DND-41 (cell line): ENCODE results near the gene SLC27A2.
"Not testable (repeated sequence)": the region's sequence is repeated elsewhere in the genome, so short reads cannot be mapped to it uniquely, and the experiment has no call there.

ENCODE experiments used
- ATAC-seq: fragments of 200-7000 bp; cut with Tn5 transposase; 3 replicates; pipeline ENCODE4 v1.9.1; 2021; ENCODE audit warnings: low read depth; ENCODE audit not compliant: insufficient read depth
- DNase-seq: peaks from one replicate; pipeline ENCODE4 v3.0.0-alpha.2; 2020
- H2AFZ ChIP-seq: 2 replicates; pipeline ENCODE4 v1.6.0; 2012; ENCODE audit warnings: low read depth, low read length
- H3K27ac ChIP-seq: 2 replicates; pipeline ENCODE4 v1.5.1; 2012; ENCODE audit warnings: low read length, inconsistent platforms
- H3K27me3 ChIP-seq: fragments of 200-600 bp; sonication (generic); 2 replicates; pipeline ENCODE4 v1.6.0; 2012; ENCODE audit warnings: low read length, mild to moderate bottlenecking, inconsistent platforms; ENCODE audit not compliant: insufficient read depth, poor library complexity
- H3K36me3 ChIP-seq: 2 replicates; pipeline ENCODE4 v1.5.1; 2012; ENCODE audit warnings: low read length, inconsistent platforms; ENCODE audit not compliant: insufficient read depth
- H3K4me1 ChIP-seq: 2 replicates; pipeline ENCODE4 v1.5.1; 2012; ENCODE audit warnings: mild to moderate bottlenecking, low read length; ENCODE audit not compliant: insufficient read depth
- H3K4me2 ChIP-seq: 2 replicates; pipeline ENCODE4 v1.6.0; 2012; ENCODE audit warnings: mild to moderate bottlenecking, moderate library complexity, low read length, inconsistent platforms; ENCODE audit not compliant: insufficient read depth
- H3K4me3 ChIP-seq, 2 experiments: fragments of 200-600 bp in 1 of 2; shearing (Covaris generic) in 1 of 2; 2 replicates each; pipeline ENCODE4 v1.5.1; 2012 to 2016; ENCODE audit warnings: inconsistent platforms in 2 of 2, low read length in 2 of 2, mild to moderate bottlenecking in 2 of 2, low read depth in 1 of 2, moderate library complexity in 1 of 2
- H3K79me2 ChIP-seq: 2 replicates; pipeline ENCODE4 v1.6.0; 2012; ENCODE audit warnings: low read length, inconsistent platforms; ENCODE audit not compliant: insufficient read depth
- H3K9ac ChIP-seq: 2 replicates; pipeline ENCODE4 v1.6.0; 2012; ENCODE audit warnings: low read depth, mild to moderate bottlenecking, inconsistent platforms, low read length, moderate library complexity
- H3K9me3 ChIP-seq: 2 replicates; pipeline ENCODE4 v1.5.1; 2012; ENCODE audit warnings: low read length, moderate library complexity, mild to moderate bottlenecking, inconsistent platforms; ENCODE audit not compliant: insufficient read depth, severe bottlenecking
- H4K20me1 ChIP-seq: 2 replicates; pipeline ENCODE4 v1.6.0; 2012; ENCODE audit warnings: low read length; ENCODE audit not compliant: insufficient read depth
- CTCF ChIP-seq: IDR thresholded peaks from 2 replicates; pipeline ENCODE4 v1.5.1; 2012; ENCODE audit warnings: borderline replicate concordance, low read length, moderate library complexity, mild to moderate bottlenecking; ENCODE audit not compliant: poor library complexity, severe bottlenecking; ENCODE audit errors: extremely low read depth
- EZH2 ChIP-seq: IDR thresholded peaks from 3 replicates; pipeline ENCODE4 v1.6.1; 2012; ENCODE audit warnings: borderline replicate concordance, low read depth, mild to moderate bottlenecking, moderate library complexity, low read length, inconsistent platforms; ENCODE audit not compliant: severe bottlenecking

Gene SLC27A2

GRCh38 chr15:50151476-50151875, 30.5 kb upstream of the SLC27A2 start:
- H3K9me3 ChIP-seq, result no peaks in the 10 kb centered on the region
- no peak overlapping the region for H3K9ac ChIP-seq
- no peak overlapping the region for H3K4me3 ChIP-seq
- H3K79me2 ChIP-seq, result no peaks in the 10 kb centered on the region
- H3K27ac ChIP-seq, result no peak overlapping the region
- ATAC-seq (no peak), DNase-seq (no peak)
- TF ChIP-seq EZH2, result no peak
- TF ChIP-seq CTCF, result no peak
- no peaks in the 10 kb centered on the region for H3K27me3 ChIP-seq
- no peak overlapping the region for H3K4me2 ChIP-seq
- no peaks in the 10 kb centered on the region for H3K4me1 ChIP-seq
- H4K20me1 ChIP-seq, result no peaks in the 10 kb centered on the region
- H2AFZ ChIP-seq, result no peak overlapping the region
- H3K36me3 ChIP-seq, result no peaks in the 10 kb centered on the region

- not testable (repeated sequence) for H3K9me3 ChIP-seq, H3K4me2 ChIP-seq, ATAC-seq, H4K20me1 ChIP-seq, H3K4me3 ChIP-seq, H3K27ac ChIP-seq, H3K9ac ChIP-seq, H3K4me1 ChIP-seq, H3K27me3 ChIP-seq, DNase-seq, H2AFZ ChIP-seq, H3K79me2 ChIP-seq, H3K36me3 ChIP-seq
Measured at GRCh38 chr15:50158236-50158635, 23.8 kb upstream of the SLC27A2 start.

GRCh38 chr15:50162969-50163718, 18.9 kb upstream of the SLC27A2 start:
- Histone ChIP-seq H3K36me3 (no peaks in the 10 kb centered on the region), H3K4me1 (no peaks in the 10 kb centered on the region), H3K27me3 (peaks cover 2% of the 10 kb centered on the region), H3K9ac (no peak overlapping the region), H3K79me2 (no peaks in the 10 kb centered on the region), H2AFZ (no peak overlapping the region), H3K4me3 (no peak overlapping the region), H3K4me2 (no peak overlapping the region), H4K20me1 (no peaks in the 10 kb centered on the region), H3K9me3 (no peaks in the 10 kb centered on the region), H3K27ac (no peak overlapping the region)
- TF ChIP-seq CTCF (no peak), EZH2 (no peak)
- DNase-seq (no peak), ATAC-seq (no peak)

GRCh38 chr15:50163719-50164410, 18.1 kb upstream of the SLC27A2 start:
- Histone ChIP-seq H3K36me3 (no peaks in the 10 kb centered on the region), H3K79me2 (no peaks in the 10 kb centered on the region), H2AFZ (no peak overlapping the region), H3K27ac (no peak overlapping the region), H3K27me3 (peaks cover 2% of the 10 kb centered on the region), H3K4me1 (no peaks in the 10 kb centered on the region), H3K9ac (no peak overlapping the region), H3K4me2 (no peak overlapping the region), H3K4me3 (no peak overlapping the region), H4K20me1 (no peaks in the 10 kb centered on the region), H3K9me3 (no peaks in the 10 kb centered on the region)
- ATAC-seq (no peak), DNase-seq (no peak)
- TF ChIP-seq CTCF, result no peak
- no peak for TF ChIP-seq EZH2
